ENCODE data around the gene RPL28. TPM values are rescaled to one million over a fixed set of nuclear protein-coding genes. Genes with fewer than 3 reads are reported as not detected.

Gene RPL28
- total RNA-seq, 1 donor from 2014 or later: 1,343 TPM

GRCh38 chr19:55345818-55346724 is 39.7 kb upstream of the RPL28 start:
- Mint-ChIP-seq H3K36me3 (ENCODE audit: low read depth) (no peaks in the 10 kb centered on the region), H3K9me3 (ENCODE audit: low read depth) (no peaks in the 10 kb centered on the region), H3K4me3 (ENCODE audit: unreplicated experiment) (no peak overlapping the region), H3K4me1 (ENCODE audit: low read depth) (peaks cover 20% of the 10 kb centered on the region), H3K27ac (ENCODE audit: unreplicated experiment) (no peak overlapping the region), H3K27me3 (ENCODE audit: low read depth) (peaks cover 3% of the 10 kb centered on the region)
- DNase-seq (ENCODE audit: low spot score): no peak
- TF ChIP-seq CTCF (IDR thresholded peaks at IDR 0.05): no peak

GRCh38 chr19:55346725-55347441 is 38.8 kb upstream of the RPL28 start:
- peaks cover 15% of the 10 kb centered on the region for H3K4me1 Mint-ChIP-seq (ENCODE audit: low read depth)
- H3K4me3 Mint-ChIP-seq (ENCODE audit: unreplicated experiment): no peak overlapping the region
- TF ChIP-seq CTCF (IDR thresholded peaks at IDR 0.05): no peak
- DNase-seq (ENCODE audit: low spot score): no peak
- H3K27ac Mint-ChIP-seq (ENCODE audit: unreplicated experiment): no peak overlapping the region
- peaks cover 12% of the 10 kb centered on the region for H3K27me3 Mint-ChIP-seq (ENCODE audit: low read depth)
- no peaks in the 10 kb centered on the region for H3K9me3 Mint-ChIP-seq (ENCODE audit: low read depth)
- H3K36me3 Mint-ChIP-seq (ENCODE audit: low read depth): no peaks in the 10 kb centered on the region

GRCh38 chr19:55347442-55348009 is 38.2 kb upstream of the RPL28 start:
- DNase-seq (ENCODE audit: low spot score): no peak
- Mint-ChIP-seq H3K9me3 (ENCODE audit: low read depth) (no peaks in the 10 kb centered on the region), H3K27me3 (ENCODE audit: low read depth) (peaks cover 18% of the 10 kb centered on the region), H3K4me3 (ENCODE audit: unreplicated experiment) (no peak overlapping the region), H3K27ac (ENCODE audit: unreplicated experiment) (no peak overlapping the region), H3K36me3 (ENCODE audit: low read depth) (no peaks in the 10 kb centered on the region), H3K4me1 (ENCODE audit: low read depth) (peaks cover 16% of the 10 kb centered on the region)
- TF ChIP-seq CTCF (IDR thresholded peaks at IDR 0.05): no peak

GRCh38 chr19:55348317-55349034 is 37.3 kb upstream of the RPL28 start:
- Mint-ChIP-seq H3K4me1 (ENCODE audit: low read depth) (peaks cover 25% of the 10 kb centered on the region), H3K27ac (ENCODE audit: unreplicated experiment) (no peak overlapping the region), H3K36me3 (ENCODE audit: low read depth) (no peaks in the 10 kb centered on the region), H3K4me3 (ENCODE audit: unreplicated experiment) (no peak overlapping the region), H3K9me3 (ENCODE audit: low read depth) (no peaks in the 10 kb centered on the region), H3K27me3 (ENCODE audit: low read depth) (peaks cover 27% of the 10 kb centered on the region)
- no peak for DNase-seq (ENCODE audit: low spot score)
- TF ChIP-seq CTCF (IDR thresholded peaks at IDR 0.05): no peak
